Dermis blood vessel endothelial cell (primary cell): Measurements from ENCODE around the gene KRTAP22-2. TPM values are rescaled to one million over a fixed set of nuclear protein-coding genes. Genes with fewer than 3 reads are reported as not detected.

Experiments used
- DNase-seq: peaks from one replicate; pipeline ENCODE4 v3.0.0; 2010
- total RNA-seq: library from RNA; depleted of rRNA; stranded (reverse); fragments of >200 nt; gene quantifications from 2 replicates; pipeline ENCODE4 v1.2.3, GENCODE V29; 2014

The KRTAP22-2 gene
- not detected in 2 replicates for total RNA-seq

GRCh38 chr21:30590297-30590696 is at the start of gene KRTAP22-2:
Gene KRTAP22-2 (minus strand): TSS chr21:30590397.
- DNase-seq: no peak

GRCh38 chr21:30638686-30639085 is 48.5 kb upstream of the KRTAP22-2 start:
- no peak for DNase-seq

GRCh38 chr21:30634906-30635305 is 44.7 kb upstream of the KRTAP22-2 start, which contains the start of gene KRTAP20-2:
Gene KRTAP20-2 (plus strand): TSS chr21:30635206. CDS start chr21:30635264, 58 bp downstream.
- no peak for DNase-seq

- DNase-seq: no peak
These were observed 39.0 kb upstream of the KRTAP22-2 start for GRCh38 chr21:30629200-30629599.

- DNase-seq: no peak
These were observed 37.9 kb upstream of the KRTAP22-2 start for GRCh38 chr21:30628109-30628508.

DNA sequence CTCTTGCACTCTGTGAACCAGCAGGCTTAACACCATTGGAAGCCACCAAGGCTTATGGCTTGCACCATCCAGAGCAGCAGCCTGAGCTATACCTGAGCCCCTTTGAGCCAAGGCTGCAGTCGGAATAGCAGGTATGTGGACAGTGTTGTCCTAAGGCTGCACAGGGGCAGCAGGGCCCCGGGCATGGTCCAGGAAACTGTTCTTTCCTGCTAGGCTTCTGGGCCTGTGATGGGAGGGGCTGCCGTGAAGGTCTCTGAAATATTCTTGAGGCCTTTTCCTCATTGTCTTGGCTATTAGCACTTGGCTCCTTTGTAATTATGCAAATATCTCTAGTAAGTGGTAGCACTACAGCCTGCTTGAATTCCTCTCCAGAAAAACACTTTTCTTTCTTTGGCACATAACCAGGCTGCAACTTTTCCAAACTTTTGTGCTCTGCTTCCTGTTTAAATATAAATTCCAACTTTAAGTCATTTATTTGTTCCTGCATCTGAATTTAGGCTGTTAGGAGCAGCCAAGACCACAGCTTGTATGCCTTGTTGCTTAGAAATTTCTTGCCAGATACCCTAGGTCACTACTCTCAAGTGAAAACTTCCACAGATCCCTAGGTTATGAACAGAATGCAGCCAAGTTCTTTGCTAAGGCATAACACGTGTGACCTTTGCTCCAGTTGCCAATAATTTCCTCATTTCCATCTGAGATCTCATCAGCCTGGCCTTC is 35.4 kb upstream of the KRTAP22-2 start:
- DNase-seq: no peak

DNA sequence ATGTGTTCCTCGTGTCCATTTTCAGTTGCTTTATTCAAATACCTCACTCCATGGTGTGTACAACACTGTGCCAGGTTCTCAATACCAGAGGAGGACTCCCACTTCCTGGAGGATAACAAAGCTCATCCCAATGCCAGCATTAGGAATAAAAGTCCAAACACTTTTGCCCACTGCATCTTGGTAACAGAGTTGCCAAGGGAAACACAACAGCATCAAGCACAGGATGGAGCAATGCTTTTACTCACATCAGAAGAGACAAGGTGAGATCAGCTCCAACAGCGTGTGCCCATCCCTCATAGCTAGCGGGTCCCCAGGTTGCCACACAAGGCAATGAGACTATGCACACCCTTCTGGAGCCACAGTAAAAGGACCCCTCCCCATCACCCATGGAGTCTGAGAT is 33.2 kb upstream of the KRTAP22-2 start:
- DNase-seq: no peak

- no peak for DNase-seq
These were observed 30.3 kb upstream of the KRTAP22-2 start, which contains the start of gene KRTAP20-4 for GRCh38 chr21:30620522-30620921. Gene KRTAP20-4 (plus strand): TSS chr21:30620627.

GRCh38 chr21:30620080-30620479 is 29.9 kb upstream of the KRTAP22-2 start:
- no peak for DNase-seq

- no peak for DNase-seq
These were observed 25.9 kb upstream of the KRTAP22-2 start, which contains the start of gene KRTAP20-1 for GRCh38 chr21:30616125-30616524. Gene KRTAP20-1 (plus strand): TSS chr21:30616425. CDS start chr21:30616455, 30 bp downstream.

GRCh38 chr21:30615199-30615598 is 25.0 kb upstream of the KRTAP22-2 start:
- no peak for DNase-seq

DNA sequence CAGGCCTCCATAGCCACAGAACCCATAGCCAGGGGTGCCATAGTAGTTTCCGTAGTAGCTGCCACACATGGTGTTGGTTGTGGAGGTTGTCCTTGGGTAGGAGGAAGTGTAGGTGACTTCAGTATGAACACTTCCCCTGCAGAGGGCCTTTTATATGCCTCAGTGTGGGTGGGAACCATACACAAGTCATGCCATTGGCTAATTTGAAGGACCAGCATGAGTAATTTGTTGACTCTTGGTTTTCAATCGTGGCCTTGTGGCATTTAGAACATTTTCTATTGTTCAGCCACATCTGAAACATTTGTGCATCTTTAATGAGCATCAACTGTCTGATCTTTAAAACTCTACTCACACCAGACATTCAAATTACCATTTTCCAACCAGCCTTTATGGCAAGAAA is 23.6 kb upstream of the KRTAP22-2 start, which contains the start of gene KRTAP6-1:
Gene KRTAP6-1 (minus strand): TSS at position 95 of the 400 bp plus-strand sequence. CDS start 26 bp downstream, at position 69.
- DNase-seq: no peak

- no peak for DNase-seq
These were observed 21.9 kb upstream of the KRTAP22-2 start for GRCh38 chr21:30612132-30612531.

- no peak for DNase-seq
These were observed 15.8 kb upstream of the KRTAP22-2 start for GRCh38 chr21:30605968-30606367.

DNA sequence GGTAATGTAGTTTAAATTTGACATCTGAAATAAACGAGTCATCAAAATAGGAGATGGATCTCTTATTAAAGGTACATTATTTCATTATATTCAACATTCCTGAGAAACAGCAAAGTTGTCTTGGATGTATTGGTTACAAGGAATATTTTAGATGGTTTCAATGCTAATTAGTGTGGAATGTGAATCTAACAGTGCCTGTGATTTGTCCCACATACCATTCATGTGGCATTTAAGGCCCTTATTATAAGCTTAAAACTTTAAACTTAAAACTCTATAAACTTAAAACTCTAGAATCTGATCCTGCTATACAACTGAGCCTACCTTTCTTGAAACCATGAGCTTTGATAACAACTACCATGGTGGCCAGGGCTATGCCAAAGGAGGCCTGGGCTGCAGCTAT is 10.6 kb upstream of the KRTAP22-2 start, which contains the start of gene KRTAP22-1:
Gene KRTAP22-1 (plus strand): TSS at position 301 of the 400 bp plus-strand sequence.
- no peak for DNase-seq

DNA sequence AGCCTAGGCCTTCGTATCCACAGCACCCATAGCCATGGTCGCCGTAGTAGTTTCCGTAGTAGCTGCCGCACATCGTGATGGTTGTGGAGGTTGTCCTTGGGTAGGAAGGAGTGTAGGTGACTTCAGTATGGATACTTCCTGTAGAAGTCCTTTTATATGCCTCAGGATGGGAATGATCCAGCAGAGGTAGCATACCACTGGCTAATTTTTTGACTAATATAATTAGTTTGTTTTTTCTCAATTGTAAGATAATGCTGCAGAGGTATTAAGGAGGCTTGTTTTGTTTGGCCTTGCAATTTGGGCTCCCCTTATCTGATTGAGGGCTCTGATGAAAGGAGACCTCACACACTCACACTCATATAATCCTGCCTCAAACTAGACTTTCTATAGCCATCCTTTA is 8.6 kb upstream of the KRTAP22-2 start, which contains the start of gene KRTAP6-2:
Gene KRTAP6-2 (minus strand): TSS at position 101 of the 400 bp plus-strand sequence. CDS start 28 bp downstream, at position 73.
- DNase-seq: no peak

GRCh38 chr21:30592140-30592539 is 1.9 kb upstream of the KRTAP22-2 start, which contains the start of gene KRTAP6-3:
Gene KRTAP6-3 (plus strand): TSS chr21:30592440. CDS start chr21:30592446, 6 bp downstream.
- no peak for DNase-seq

DNA sequence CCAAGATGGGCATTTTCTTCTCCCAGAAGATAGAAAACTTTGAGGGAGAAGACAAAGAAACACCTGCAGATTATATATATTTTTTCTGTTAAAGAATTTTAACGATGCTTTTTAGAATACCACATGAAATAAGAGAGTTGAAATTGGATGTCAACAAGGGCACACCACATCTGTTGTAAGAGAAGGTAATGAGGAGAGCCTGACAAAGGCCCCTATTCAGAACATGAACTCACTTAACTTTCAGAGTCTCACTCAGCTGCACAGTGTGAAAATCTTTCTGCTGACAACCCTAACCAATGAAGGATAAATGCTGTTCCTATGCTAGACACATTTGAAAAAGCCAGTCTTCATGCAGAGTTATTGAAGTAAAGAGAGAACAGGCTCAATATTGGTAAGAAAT is 7.3 kb downstream of the KRTAP22-2 start:
- no peak for DNase-seq

DNA sequence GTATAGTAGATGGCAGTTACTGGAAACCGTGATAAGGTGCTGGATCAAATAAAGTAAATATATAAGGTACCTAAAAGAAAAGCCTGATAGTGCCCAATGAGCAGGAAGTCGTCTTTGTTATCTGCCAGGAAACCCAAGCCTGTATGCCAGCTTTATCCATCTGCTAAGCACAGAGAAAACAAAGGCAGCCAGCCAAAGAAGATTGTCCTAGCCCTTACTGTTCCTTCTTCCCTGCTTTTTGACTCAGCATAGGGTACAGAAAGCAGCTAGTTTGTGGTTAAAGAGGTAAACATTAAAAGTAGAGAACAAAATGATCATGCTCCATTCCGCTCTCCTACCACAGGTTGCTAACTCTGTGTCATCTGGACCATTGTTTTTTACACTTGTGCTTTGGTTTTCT is 10.1 kb downstream of the KRTAP22-2 start:
- DNase-seq: no peak

- no peak for DNase-seq
These were observed 10.9 kb downstream of the KRTAP22-2 start for GRCh38 chr21:30579346-30579745.

GRCh38 chr21:30577766-30578165 is 12.4 kb downstream of the KRTAP22-2 start:
- DNase-seq: no peak

DNA sequence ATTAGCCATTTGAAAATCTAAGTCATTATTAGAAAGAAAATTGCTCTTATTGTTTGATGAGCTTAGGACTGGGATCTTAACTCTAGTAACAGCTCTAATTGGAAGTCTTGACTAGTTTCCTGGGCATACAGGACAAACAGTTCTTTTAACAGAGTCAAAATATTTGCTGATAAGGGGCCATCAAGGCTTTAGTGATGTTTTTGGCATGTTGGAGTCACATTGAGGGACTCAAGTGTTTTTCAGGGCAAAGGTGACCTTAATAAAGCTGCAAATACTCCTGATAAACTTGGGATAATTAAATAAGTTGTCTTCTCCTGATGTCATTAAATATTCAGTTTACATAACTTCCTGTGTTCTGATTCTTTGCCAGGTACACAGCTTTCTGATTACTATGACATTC is 22.6 kb downstream of the KRTAP22-2 start:
- no peak for DNase-seq

DNA sequence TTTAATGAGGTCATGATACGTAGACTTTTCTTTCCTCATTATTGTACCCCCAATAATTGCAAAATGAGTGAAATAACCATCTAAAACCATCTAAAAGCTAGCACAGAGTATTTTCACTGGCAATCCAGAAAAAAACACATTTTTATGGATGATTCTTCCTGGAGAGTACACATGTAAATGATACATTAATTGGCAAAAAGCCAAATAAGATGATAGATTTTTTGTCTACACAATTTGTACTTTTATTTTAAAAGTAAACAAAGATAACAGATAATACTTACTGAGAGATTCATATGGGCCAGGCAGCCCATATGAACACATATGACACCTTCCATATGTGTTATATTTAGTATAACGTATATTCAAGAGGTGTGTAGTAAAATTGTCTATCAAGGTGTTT is 26.6 kb downstream of the KRTAP22-2 start:
- no peak for DNase-seq

- DNase-seq: no peak
These were observed 27.1 kb downstream of the KRTAP22-2 start for GRCh38 chr21:30563072-30563471.
